B cell (primary cell): ENCODE measurements around the gene CC2D2A. TPM values are rescaled to one million over a fixed set of nuclear protein-coding genes. Genes with fewer than 3 reads are reported as not detected.

Source experiments
- ATAC-seq: fragments of 200-7000 bp; cut with Tn5 transposase; one replicate; pipeline ENCODE4 v1.10.0; 2021; ENCODE audit warnings: low read depth, mild to moderate bottlenecking, moderate number of reproducible peaks, moderate library complexity
- CTCF ChIA-PET: fragments of 350-600 bp; sonication (Branson Sonifier 250); formaldehyde crosslinking; loops from one replicate; lab custom pipeline; 2021; ENCODE audit warnings: antibody characterized with exemption, inconsistent platforms; lab: Charles Lee
- POLR2A ChIA-PET: fragments of 350-600 bp; sonication (Branson Sonifier 250); formaldehyde crosslinking; loops from one replicate; lab custom pipeline; 2021; ENCODE audit warnings: antibody characterized with exemption; lab: Charles Lee
- DNase-seq: peaks from one replicate; pipeline ENCODE4 v3.0.0; 2013
- H2AFZ ChIP-seq: 2 replicates; pipeline ENCODE4 v1.6.1; 2012; ENCODE audit warnings: mild to moderate bottlenecking, low read depth, low read length; ENCODE audit not compliant: insufficient read depth, poor library complexity, severe bottlenecking
- H3K27ac ChIP-seq, 2 donors: 1 replicate in 1 of 2; 2 replicates in 1 of 2; pipeline ENCODE4 v1.5.1; 2012 to 2013; ENCODE audit warnings: low read length in 2 of 2, mild to moderate bottlenecking in 2 of 2, moderate library complexity in 1 of 2
- H3K27me3 ChIP-seq, 4 experiments: fragments of 200-600 bp in 1 of 4; sonication (generic) in 1 of 4; replicated peaks in 1 of 4; 1 replicate in 2 of 4; 2 replicates in 2 of 4; pipeline versions ENCODE4 v1.6.1 to v1.7.0; 2013 to 2016; ENCODE audit warnings: low read length in 3 of 4, mild to moderate bottlenecking in 2 of 4, mixed read lengths in 1 of 4, moderate library complexity in 1 of 4; ENCODE audit not compliant: insufficient read depth in 4 of 4, control insufficient read depth in 3 of 4; ENCODE audit errors: control extremely low read depth in 1 of 4
- H3K36me3 ChIP-seq, 2 experiments: replicated peaks in 1 of 2; 1 replicate in 1 of 2; 2 replicates in 1 of 2; pipeline versions ENCODE4 v1.6.1 to v1.7.1; 2013; ENCODE audit warnings: low read length in 1 of 2; ENCODE audit not compliant: insufficient read depth in 2 of 2, control insufficient read depth in 1 of 2; ENCODE audit errors: control extremely low read depth in 1 of 2, extremely low read depth in 1 of 2
- H3K4me1 ChIP-seq, 2 donors: fragments of 200-600 bp in 1 of 2; sonication (generic) in 1 of 2; 1 replicate in 1 of 2; 2 replicates in 1 of 2; pipeline versions ENCODE4 v1.5.1 to v1.6.1; 2013 to 2017; ENCODE audit warnings: low read length in 2 of 2; ENCODE audit not compliant: control insufficient read depth in 2 of 2, insufficient read depth in 2 of 2
- H3K4me2 ChIP-seq: replicated peaks from 2 replicates; pipeline ENCODE3; 2012; ENCODE audit warnings: mild to moderate bottlenecking, low read depth, low read length; ENCODE audit not compliant: poor library complexity, severe bottlenecking
- H3K4me3 ChIP-seq, 5 experiments: fragments of 200-600 bp in 1 of 5; sonication (generic) in 1 of 5; 1 replicate in 3 of 5; 2 replicates in 2 of 5; pipeline versions ENCODE4 v1.5.1 to v1.7.0; 2011 to 2016; ENCODE audit warnings: low read length in 4 of 5, mild to moderate bottlenecking in 4 of 5, low read depth in 2 of 5, control low read depth in 1 of 5, moderate library complexity in 1 of 5; ENCODE audit not compliant: insufficient read depth in 1 of 5; ENCODE audit errors: control extremely low read depth in 1 of 5, extremely low read depth in 1 of 5
- H3K79me2 ChIP-seq: fragments of 200-600 bp; sonication (generic); one replicate; pipeline ENCODE4 v1.6.0; 2016; ENCODE audit warnings: low read length; ENCODE audit not compliant: control insufficient read depth, insufficient read depth
- H3K9ac ChIP-seq: fragments of 200-600 bp; sonication (generic); 2 replicates; pipeline ENCODE4 v1.6.1; 2017; ENCODE audit warnings: mild to moderate bottlenecking, low read length, moderate library complexity
- H3K9me3 ChIP-seq, 3 donors: one replicate each; pipeline versions ENCODE4 v1.6.1 to v1.7.1; 2013; ENCODE audit warnings: low read length in 2 of 3; ENCODE audit not compliant: control insufficient read depth in 2 of 3, insufficient read depth in 1 of 3; ENCODE audit errors: control extremely low read depth in 1 of 3
- H4K20me1 ChIP-seq: 2 replicates; pipeline ENCODE4 v1.6.0; 2012; ENCODE audit warnings: mild to moderate bottlenecking, low read length; ENCODE audit not compliant: insufficient read depth, control insufficient read depth, poor library complexity, severe bottlenecking
- H3K27ac Mint-ChIP-seq: one replicate; pipeline ENCODE4 v1.8.0; 2021; ENCODE audit warnings: mixed read lengths
- H3K27me3 Mint-ChIP-seq: one replicate; pipeline ENCODE4 v1.8.0; 2021; ENCODE audit warnings: mixed read lengths
- H3K4me1 Mint-ChIP-seq: one replicate; pipeline ENCODE4 v1.8.0; 2021; ENCODE audit warnings: mixed read lengths
- H3K4me3 Mint-ChIP-seq: one replicate; pipeline ENCODE4 v1.8.0; 2021; ENCODE audit warnings: mixed read lengths
- H3K9me3 Mint-ChIP-seq: one replicate; pipeline ENCODE4 v1.8.0; 2022; ENCODE audit warnings: mixed read lengths; ENCODE audit not compliant: insufficient read depth
- CTCF ChIP-seq: fragments of 200-600 bp; IDR thresholded peaks from one replicate; pipeline ENCODE4 v1.8.0; 2022; ENCODE audit warnings: antibody characterized with exemption, mild to moderate bottlenecking
- EZH2 ChIP-seq: IDR thresholded peaks from 2 replicates; pipeline ENCODE4 v1.6.1; 2012; ENCODE audit warnings: borderline replicate concordance, low read depth, mild to moderate bottlenecking, moderate library complexity, low read length; ENCODE audit not compliant: insufficient read depth, poor library complexity, severe bottlenecking
- WGBS: methylation state at CpG from one replicate; pipeline ENCODE4 v1.1.5; 2013; ENCODE audit warnings: missing lambda C conversion rate; ENCODE audit not compliant: insufficient coverage; 5-methylcytosine and 5-hydroxymethylcytosine counted together
- intact Hi-C: fragments of 100-400 bp; cut with micrococcal nuclease; formaldehyde crosslinking; loops from one replicate; pipeline ENCODE4 v1.10.0; 2022
- polyA plus RNA-seq: library from polyadenylated mRNA; depleted of rRNA; stranded (reverse); fragments of >200 nt; gene quantifications from 2 replicates; pipeline ENCODE4 v1.2.3, GENCODE V29; 2012
- total RNA-seq, 2 donors: library from RNA; stranded (reverse); fragments of 120-200 nt in 1 of 2; gene quantifications; 1 replicate in 1 of 2; 2 replicates in 1 of 2; pipeline versions ENCODE4 v1.2.3 to v1.2.4, GENCODE V29; 2013 to 2022

CC2D2A gene
- total and polyA plus RNA-seq, 2 donors (not counting 1 experiment from before 2014, with no cell fraction given), result not detected

- H3K27me3 Mint-ChIP-seq, result no peaks in the 10 kb centered on the region
Observed at GRCh38 chr4:15543537-15544247, 74.0 kb downstream of the CC2D2A start.

More at GRCh38 chr4:15543537-15544247, 74.0 kb downstream of the CC2D2A start:
- TF ChIP-seq CTCF, result no peak
- TF ChIP-seq EZH2, result no peak
- intact Hi-C loops, result no loop called here
- Histone ChIP-seq H3K4me1 (peaks cover 3 to 4% of the 10 kb centered on the region in 2 donors), H3K79me2 (no peaks in the 10 kb centered on the region), H3K27me3 (no peaks in the 10 kb centered on the region), H3K4me3 (no peak overlapping the region), H3K9ac (no peak overlapping the region), H4K20me1 (no peaks in the 10 kb centered on the region), H3K27ac (no peak overlapping the region), H3K36me3 (no peaks in the 10 kb centered on the region), H3K9me3 (no peaks in the 10 kb centered on the region), H3K4me2 (no peak overlapping the region), H2AFZ (no peak overlapping the region)
- ChIA-PET POLR2A (no interaction called here), CTCF (no interaction called here)
- DNase-seq (no peak), ATAC-seq (no peak)
- WGBS, result 94% methylated on average over 2 of the region's 6 CpGs
- no peak overlapping the region for H3K27ac Mint-ChIP-seq
- no peak overlapping the region for H3K4me3 Mint-ChIP-seq
- H3K4me1 Mint-ChIP-seq, result peaks cover 2% of the 10 kb centered on the region
- no peaks in the 10 kb centered on the region for H3K9me3 Mint-ChIP-seq
